HepG2 (cell line): ENCODE results near the gene RSBN1. TPM values are rescaled to one million over a fixed set of nuclear protein-coding genes. Genes with fewer than 3 reads are reported as not detected.

ENCODE experiments used
- ATF7-NPFF ChIP-seq: sonication (generic); formaldehyde crosslinking; IDR thresholded peaks from 2 replicates; pipeline ENCODE4 v1.8.1; 2023; ENCODE audit warnings: mild to moderate bottlenecking, low read depth, missing genetic modification reagents, moderate library complexity
- BHLHE40 ChIP-seq: IDR thresholded peaks from 2 replicates; pipeline ENCODE4 v1.6.1; 2011; ENCODE audit warnings: low read length, improper control_type of control experiment
- CBX5 ChIP-seq: sonication (generic); formaldehyde crosslinking; IDR thresholded peaks from 2 replicates; pipeline ENCODE4 v1.4.0; 2020; ENCODE audit warnings: missing genetic modification reagents, borderline replicate concordance
- E2F1 ChIP-seq: sonication (generic); formaldehyde crosslinking; IDR thresholded peaks from 2 replicates; pipeline ENCODE4 v1.5.0; 2020; ENCODE audit warnings: missing genetic modification reagents
- ELF3 ChIP-seq: IDR thresholded peaks from 2 replicates; pipeline ENCODE4 v1.6.1; 2016; ENCODE audit warnings: missing genetic modification reagents, missing compliant biosample characterization
- FOXP1 ChIP-seq, 2 experiments: fragments of 450-650 bp in 1 of 2; IDR thresholded peaks; 2 replicates each; pipeline ENCODE4 v1.6.1; 2017 to 2018; ENCODE audit warnings: antibody characterized with exemption in 1 of 2
- HDAC2 ChIP-seq: sonication (generic); formaldehyde crosslinking; IDR thresholded peaks from 2 replicates; pipeline ENCODE4 v1.4.0; 2020; ENCODE audit warnings: missing genetic modification reagents
- HOXA3 ChIP-seq: sonication (generic); formaldehyde crosslinking; IDR thresholded peaks from 2 replicates; pipeline ENCODE4 v1.5.0; 2020; ENCODE audit warnings: missing genetic modification reagents
- KAT8 ChIP-seq: IDR thresholded peaks from 2 replicates; pipeline ENCODE4 v1.6.1; 2016; ENCODE audit warnings: missing genetic modification reagents, missing compliant biosample characterization
- LCORL ChIP-seq, 2 experiments: fragments of 450-650 bp in 1 of 2; sonication (generic) in 1 of 2; formaldehyde crosslinking in 1 of 2; IDR thresholded peaks; 2 replicates each; pipeline versions ENCODE4 v1.5.0 to v1.6.1; 2017 to 2020; ENCODE audit warnings: antibody characterized with exemption in 1 of 2, missing genetic modification reagents in 1 of 2
- MTA1 ChIP-seq: sonication (generic); formaldehyde crosslinking; IDR thresholded peaks from 2 replicates; pipeline ENCODE4 v1.4.0; 2020; ENCODE audit warnings: missing genetic modification reagents, mild to moderate bottlenecking, borderline replicate concordance
- NFATC3 ChIP-seq: sonication (generic); formaldehyde crosslinking; IDR thresholded peaks from 2 replicates; pipeline ENCODE4 v1.5.1; 2020; ENCODE audit warnings: mild to moderate bottlenecking, missing genetic modification reagents
- NFYB ChIP-seq: sonication (generic); formaldehyde crosslinking; IDR thresholded peaks from 2 replicates; pipeline ENCODE4 v1.4.0; 2020; ENCODE audit warnings: missing genetic modification reagents
- PAF1 ChIP-seq: IDR thresholded peaks from 2 replicates; pipeline ENCODE4 v1.6.1; 2016; ENCODE audit warnings: missing genetic modification reagents, missing compliant biosample characterization
- RBAK ChIP-seq: sonication (generic); formaldehyde crosslinking; IDR thresholded peaks from 2 replicates; pipeline ENCODE4 v1.5.1; 2020; ENCODE audit warnings: mild to moderate bottlenecking, missing genetic modification reagents
- RBM22 ChIP-seq: fragments of 200-400 bp; formaldehyde crosslinking; optimal IDR thresholded peaks from 2 replicates; pipeline ENCODE3; 2017; ENCODE audit warnings: mild to moderate bottlenecking, low read length, moderate library complexity
- SETDB1 ChIP-seq: sonication (generic); formaldehyde crosslinking; IDR thresholded peaks from 2 replicates; pipeline ENCODE4 v1.5.1; 2020; ENCODE audit warnings: missing genetic modification reagents, mild to moderate bottlenecking, borderline replicate concordance
- SP5 ChIP-seq: IDR thresholded peaks from 2 replicates; pipeline ENCODE4 v1.6.1; 2016; ENCODE audit warnings: low read depth, borderline replicate concordance
- ZFP62 ChIP-seq: sonication (generic); formaldehyde crosslinking; IDR thresholded peaks from 2 replicates; pipeline ENCODE4 v1.4.0; 2020; ENCODE audit warnings: missing genetic modification reagents
- ZNF530 ChIP-seq: sonication (generic); formaldehyde crosslinking; IDR thresholded peaks from 2 replicates; pipeline ENCODE4 v1.5.0; 2020; ENCODE audit warnings: low read depth, mild to moderate bottlenecking, missing genetic modification reagents
- ZNF629 ChIP-seq: sonication (generic); formaldehyde crosslinking; conservative IDR thresholded peaks from 2 replicates; pipeline ENCODE4 v1.5.0; 2020; ENCODE audit warnings: missing genetic modification reagents
- ZNF781 ChIP-seq: sonication (generic); formaldehyde crosslinking; IDR thresholded peaks from 2 replicates; pipeline ENCODE4 v1.5.1; 2020; ENCODE audit warnings: borderline replicate concordance, mild to moderate bottlenecking, missing genetic modification reagents; ENCODE audit errors: not compliant biosample characterization
- ZNF891 ChIP-seq: sonication (generic); formaldehyde crosslinking; IDR thresholded peaks from 2 replicates; pipeline ENCODE4 v1.5.0; 2020; ENCODE audit warnings: mild to moderate bottlenecking, missing genetic modification reagents
- ZSCAN31 ChIP-seq: sonication (generic); formaldehyde crosslinking; IDR thresholded peaks from 2 replicates; pipeline ENCODE4 v1.5.0; 2020; ENCODE audit warnings: low read depth, mild to moderate bottlenecking, missing genetic modification reagents
- polyA plus RNA-seq, 8 experiments: library from polyadenylated mRNA; depleted of rRNA in 3 of 8; stranded (reverse) in 7 of 8; unstranded in 1 of 8; fragments of >200 nt; fragmentation: Illumina TruSeq in 4 of 8; extraction: Trizol in 4 of 8; gene quantifications; 2 replicates each; pipeline versions ENCODE4 v1.2.1 to v1.2.3, GENCODE V29; 2011 to 2016; ENCODE audit warnings: low read depth in 4 of 8, missing spikeins in 1 of 8, mixed read lengths in 1 of 8; ENCODE audit not compliant: insufficient read depth in 1 of 8
- total RNA-seq, 5 experiments: library from RNA; depleted of rRNA; stranded (reverse); fragments of >200 nt; fragmentation: Illumina TruSeq; extraction: Trizol; gene quantifications; 2 replicates each; pipeline ENCODE4 v1.2.3, GENCODE V29; 2016; ENCODE audit warnings: low read depth in 1 of 5
- TF ChIP-seq, protein P1 (sequence below): sonication (generic); formaldehyde crosslinking; IDR thresholded peaks from 2 replicates; pipeline ENCODE4 v1.5.0; 2020; ENCODE audit warnings: mild to moderate bottlenecking, missing genetic modification reagents, moderate library complexity
- TF ChIP-seq, protein P2 (sequence below): IDR thresholded peaks from 2 replicates; pipeline ENCODE4 v1.6.1; 2016; ENCODE audit warnings: missing compliant biosample characterization, missing genetic modification reagents, borderline replicate concordance

The RSBN1 gene
- total and polyA plus RNA-seq, 2 of the 13 experiments (the other 11 are each of a cell fraction or from before 2014, with no cell fraction given): 8.3 to 10.4 TPM

DNA sequence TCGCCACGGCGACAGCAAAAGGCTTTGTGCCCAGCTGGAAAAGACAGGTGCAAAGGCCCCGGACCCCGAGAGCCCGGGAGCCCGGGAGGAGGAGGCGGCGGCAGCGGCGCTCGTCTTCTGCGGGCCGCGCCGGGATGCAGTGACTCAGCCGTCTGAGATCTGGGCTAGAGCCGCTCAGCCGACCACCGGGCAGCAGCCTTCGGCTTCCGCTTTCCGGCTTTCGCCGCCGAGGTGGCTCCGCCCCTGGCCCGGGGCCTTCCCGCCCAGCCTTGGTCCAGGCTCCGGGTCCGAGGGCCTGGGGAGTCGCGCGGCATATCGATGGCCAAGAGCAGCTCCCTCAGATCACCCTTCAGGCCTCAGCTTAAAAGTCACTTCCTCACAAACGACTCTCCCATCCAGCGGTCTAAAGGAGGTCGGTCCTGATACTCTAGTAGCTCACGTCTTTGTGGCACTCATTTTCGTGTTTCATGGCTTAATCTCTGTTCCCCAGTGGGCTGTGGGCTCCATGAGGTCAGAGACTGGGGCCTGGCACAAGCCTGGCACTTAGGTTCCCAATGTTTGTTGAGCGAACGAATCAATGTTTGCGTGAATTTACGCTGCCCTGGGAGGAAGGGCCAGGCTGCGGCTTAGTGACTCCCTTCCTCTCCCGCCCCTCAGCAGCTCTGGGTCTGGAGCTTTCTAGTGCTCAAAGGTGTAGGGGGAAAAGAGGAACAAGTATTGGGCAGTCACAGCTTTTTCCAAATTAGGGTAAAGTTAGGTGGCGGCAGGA, 52.8 kb downstream of the RSBN1 start, which contains the start of gene PHTF1 (continued):
- TF ChIP-seq, protein P1, sequence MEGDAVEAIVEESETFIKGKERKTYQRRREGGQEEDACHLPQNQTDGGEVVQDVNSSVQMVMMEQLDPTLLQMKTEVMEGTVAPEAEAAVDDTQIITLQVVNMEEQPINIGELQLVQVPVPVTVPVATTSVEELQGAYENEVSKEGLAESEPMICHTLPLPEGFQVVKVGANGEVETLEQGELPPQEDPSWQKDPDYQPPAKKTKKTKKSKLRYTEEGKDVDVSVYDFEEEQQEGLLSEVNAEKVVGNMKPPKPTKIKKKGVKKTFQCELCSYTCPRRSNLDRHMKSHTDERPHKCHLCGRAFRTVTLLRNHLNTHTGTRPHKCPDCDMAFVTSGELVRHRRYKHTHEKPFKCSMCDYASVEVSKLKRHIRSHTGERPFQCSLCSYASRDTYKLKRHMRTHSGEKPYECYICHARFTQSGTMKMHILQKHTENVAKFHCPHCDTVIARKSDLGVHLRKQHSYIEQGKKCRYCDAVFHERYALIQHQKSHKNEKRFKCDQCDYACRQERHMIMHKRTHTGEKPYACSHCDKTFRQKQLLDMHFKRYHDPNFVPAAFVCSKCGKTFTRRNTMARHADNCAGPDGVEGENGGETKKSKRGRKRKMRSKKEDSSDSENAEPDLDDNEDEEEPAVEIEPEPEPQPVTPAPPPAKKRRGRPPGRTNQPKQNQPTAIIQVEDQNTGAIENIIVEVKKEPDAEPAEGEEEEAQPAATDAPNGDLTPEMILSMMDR (CRISPR knock-in tag): no peak; the same call in 1 of the 2 replicates
- TF ChIP-seq CBX5 (CRISPR knock-in tag) (no peak), SETDB1 (no peak), E2F1 (peak; percentile 90), ATF7-NPFF (CRISPR knock-in tag) (peak; percentile 65; the same call in 1 of the 2 replicates), HDAC2 (peak; percentile 19; the same call in 1 of the 2 replicates), FOXP1 (IDR thresholded peaks at IDR 0.05) (no peak), FOXP1 (CRISPR knock-in tag; IDR thresholded peaks at IDR 0.05) (no peak), MTA1 (0 out of 2 replicates have a peak, but pooled peaks have one; percentile 28), ZFP62 (CRISPR knock-in tag) (no peak), ZNF891 (CRISPR knock-in tag) (0 out of 2 replicates have a peak, but pooled peaks have one; percentile 23), RBAK (CRISPR knock-in tag) (no peak), ZNF781 (CRISPR knock-in tag) (peak; percentile 44), SP5 (CRISPR knock-in tag) (peak; percentile 21; the same call in 1 of the 2 replicates), PAF1 (no peak), NFATC3 (CRISPR knock-in tag) (no peak), ZSCAN31 (CRISPR knock-in tag) (peak; percentile 68; the same call in 1 of the 2 replicates), NFYB (CRISPR knock-in tag) (peak; percentile 17; the same call in 1 of the 2 replicates), BHLHE40 (no peak), HOXA3 (CRISPR knock-in tag) (peak; percentile 27; the same call in 1 of the 2 replicates), LCORL (IDR thresholded peaks at IDR 0.05) (no peak), LCORL (CRISPR knock-in tag; IDR thresholded peaks at IDR 0.05) (peak; percentile 34; the same call in 1 of the 2 replicates), ZNF629 (CRISPR knock-in tag) (no peak), ELF3 (CRISPR knock-in tag) (peak; percentile 41; the same call in 1 of the 2 replicates), KAT8 (CRISPR knock-in tag) (peak; percentile 82), RBM22 (no peak), ZNF530 (CRISPR knock-in tag) (no peak)
- TF ChIP-seq, protein P2, sequence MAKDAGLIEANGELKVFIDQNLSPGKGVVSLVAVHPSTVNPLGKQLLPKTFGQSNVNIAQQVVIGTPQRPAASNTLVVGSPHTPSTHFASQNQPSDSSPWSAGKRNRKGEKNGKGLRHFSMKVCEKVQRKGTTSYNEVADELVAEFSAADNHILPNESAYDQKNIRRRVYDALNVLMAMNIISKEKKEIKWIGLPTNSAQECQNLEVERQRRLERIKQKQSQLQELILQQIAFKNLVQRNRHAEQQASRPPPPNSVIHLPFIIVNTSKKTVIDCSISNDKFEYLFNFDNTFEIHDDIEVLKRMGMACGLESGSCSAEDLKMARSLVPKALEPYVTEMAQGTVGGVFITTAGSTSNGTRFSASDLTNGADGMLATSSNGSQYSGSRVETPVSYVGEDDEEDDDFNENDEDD (CRISPR knock-in tag): peak; percentile 27; the same call in 1 of the 2 replicates
